SK-N-SH (cell line): ENCODE measurements around the gene C14orf132. TPM values are rescaled to one million over a fixed set of nuclear protein-coding genes. Genes with fewer than 3 reads are reported as not detected.

Experiments used
- CTCF ChIA-PET: fragments of 300-600, 350-600 bp; formaldehyde crosslinking; extraction: SDS; loops from one replicate; lab custom pipeline; 2021; lab: Yijun Ruan, JAX
- POLR2A ChIA-PET: fragments of 350-600 bp; sonication (Branson Sonifier 250); formaldehyde crosslinking; extraction: SDS; loops from one replicate; lab custom pipeline; 2020; ENCODE audit warnings: antibody characterized with exemption, inconsistent platforms; lab: Yijun Ruan, JAX
- DNase-seq: peaks from one replicate; pipeline ENCODE4 v3.0.0; 2012
- H2AFZ ChIP-seq: fragments of 200-600 bp; sonication (generic); 2 replicates; pipeline ENCODE4 v1.8.1; 2016; ENCODE audit warnings: antibody characterized with exemption, mild to moderate bottlenecking, low read depth
- H3F3A ChIP-seq: fragments of 200-600 bp; sonication (generic); replicated peaks from 2 replicates; pipeline ENCODE3; 2016; ENCODE audit warnings: antibody characterized with exemption, mild to moderate bottlenecking; ENCODE audit not compliant: insufficient read depth
- H3K27ac ChIP-seq, 2 experiments: fragments of 200-500 bp in 1 of 2; fragments of 200-600 bp in 1 of 2; sonication (Bioruptor generic) in 1 of 2; sonication (generic), shearing (Covaris generic) in 1 of 2; 2 replicates each; pipeline versions ENCODE4 v1.5.1 to v1.6.1; 2014 to 2016; ENCODE audit warnings: low read depth in 2 of 2, inconsistent platforms in 1 of 2, low read length in 1 of 2, mild to moderate bottlenecking in 1 of 2, mixed read lengths in 1 of 2
- H3K27me3 ChIP-seq: fragments of 200-600 bp; sonication (generic), shearing (Covaris generic); 2 replicates; pipeline ENCODE4 v1.6.1; 2016; ENCODE audit warnings: mixed run types; ENCODE audit not compliant: insufficient read depth
- H3K36me3 ChIP-seq, 2 experiments: fragments of 200-500 bp in 1 of 2; fragments of 200-600 bp in 1 of 2; sonication (Bioruptor generic) in 1 of 2; sonication (generic) in 1 of 2; replicated peaks in 1 of 2; 2 replicates each; pipeline versions ENCODE3 to v1.5.1; 2014 to 2016; ENCODE audit warnings: low read length in 1 of 2, mild to moderate bottlenecking in 1 of 2; ENCODE audit not compliant: insufficient read depth in 2 of 2, control insufficient read depth in 1 of 2
- H3K4me1 ChIP-seq, 2 experiments: fragments of 200-500 bp in 1 of 2; fragments of 200-600 bp in 1 of 2; sonication (Bioruptor generic) in 1 of 2; sonication (generic), shearing (Covaris generic) in 1 of 2; 2 replicates each; pipeline versions ENCODE4 v1.5.1 to v1.6.1; 2014 to 2016; ENCODE audit warnings: low read depth in 1 of 2, low read length in 1 of 2, mixed run types in 1 of 2; ENCODE audit not compliant: insufficient read depth in 2 of 2, control insufficient read depth in 1 of 2
- H3K4me2 ChIP-seq: fragments of 200-600 bp; sonication (generic), shearing (Covaris generic); 2 replicates; pipeline ENCODE4 v1.6.1; 2017; ENCODE audit warnings: mixed run types
- H3K4me3 ChIP-seq, 2 experiments: fragments of 200-500 bp in 1 of 2; fragments of 200-600 bp in 1 of 2; sonication (Bioruptor generic) in 1 of 2; sonication (generic), shearing (Covaris generic) in 1 of 2; 2 replicates each; pipeline versions ENCODE4 v1.5.1 to v1.8.1; 2014 to 2016; ENCODE audit warnings: low read depth in 2 of 2, inconsistent platforms in 1 of 2, low read length in 1 of 2, mild to moderate bottlenecking in 1 of 2, mixed read lengths in 1 of 2, moderate library complexity in 1 of 2
- H3K79me2 ChIP-seq: fragments of 200-600 bp; sonication (generic); 2 replicates; pipeline ENCODE4 v1.8.1; 2017; ENCODE audit warnings: mild to moderate bottlenecking; ENCODE audit not compliant: insufficient read depth
- H3K9ac ChIP-seq: fragments of 200-600 bp; sonication (generic); 2 replicates; pipeline ENCODE4 v1.6.1; 2017; ENCODE audit warnings: mixed run types
- H3K9me2 ChIP-seq: fragments of 200-600 bp; sonication (generic); 2 replicates; pipeline ENCODE4 v1.6.1; 2017; ENCODE audit warnings: mixed run types
- H3K9me3 ChIP-seq: fragments of 200-600 bp; sonication (generic); 2 replicates; pipeline ENCODE4 v1.6.1; 2017; ENCODE audit warnings: mixed run types, mild to moderate bottlenecking, moderate library complexity
- H4K20me1 ChIP-seq: fragments of 200-600 bp; sonication (generic); 2 replicates; pipeline ENCODE4 v1.6.1; 2017; ENCODE audit warnings: mild to moderate bottlenecking, mixed run types; ENCODE audit not compliant: insufficient read depth
- EP300 ChIP-seq, 2 experiments: IDR thresholded peaks; 2 replicates each; pipeline versions ENCODE4 v1.4.0 to v1.6.1; 2012; ENCODE audit warnings: borderline replicate concordance in 1 of 2, low read depth in 1 of 2, low read length in 1 of 2
- FOSL2 ChIP-seq: IDR thresholded peaks from 2 replicates; pipeline ENCODE4 v1.4.0; 2012; ENCODE audit warnings: low read depth, mild to moderate bottlenecking, moderate library complexity, borderline replicate concordance
- FOXJ3 ChIP-seq: sonication (generic); formaldehyde crosslinking; IDR thresholded peaks from 2 replicates; pipeline ENCODE4 v1.5.1; 2020; ENCODE audit warnings: mild to moderate bottlenecking, missing genetic modification reagents
- GABPA ChIP-seq: IDR thresholded peaks from 2 replicates; pipeline ENCODE4 v1.4.0; 2012; ENCODE audit warnings: low read depth, mild to moderate bottlenecking
- IRF3 ChIP-seq: fragments of 150-350 bp; IDR thresholded peaks from 2 replicates; pipeline ENCODE4 v1.6.1; 2016; ENCODE audit warnings: mild to moderate bottlenecking, low read depth, low read length
- JUND ChIP-seq: IDR thresholded peaks from 2 replicates; pipeline ENCODE4 v1.4.0; 2012
- MEF2A ChIP-seq: IDR thresholded peaks from 2 replicates; pipeline ENCODE4 v1.4.0; 2012; ENCODE audit warnings: low read depth, borderline replicate concordance
- MXI1 ChIP-seq: IDR thresholded peaks from 2 replicates; pipeline ENCODE4 v1.6.1; 2012; ENCODE audit warnings: mild to moderate bottlenecking, low read depth, low read length, improper control_type of control experiment
- NFIC ChIP-seq: IDR thresholded peaks from 2 replicates; pipeline ENCODE4 v1.4.0; 2012; ENCODE audit warnings: borderline replicate concordance
- NRF1 ChIP-seq: IDR thresholded peaks from 2 replicates; pipeline ENCODE4 v1.6.1; 2012; ENCODE audit warnings: low read depth, mild to moderate bottlenecking, low read length
- PBX3 ChIP-seq: IDR thresholded peaks from 2 replicates; pipeline ENCODE4; 2012
- RAD21 ChIP-seq: IDR thresholded peaks from 2 replicates; pipeline ENCODE4 v1.6.1; 2012; ENCODE audit warnings: mild to moderate bottlenecking, low read length
- REST ChIP-seq: IDR thresholded peaks from 2 replicates; pipeline ENCODE4 v1.6.1; 2012; ENCODE audit warnings: mild to moderate bottlenecking, low read depth, low read length, moderate library complexity
- RFX5 ChIP-seq: IDR thresholded peaks from 2 replicates; pipeline ENCODE4 v1.6.1; 2012; ENCODE audit warnings: mild to moderate bottlenecking, improper control_type of control experiment, low read length
- SIN3A ChIP-seq: IDR thresholded peaks from 2 replicates; pipeline ENCODE4 v1.6.1; 2012; ENCODE audit warnings: low read depth, mild to moderate bottlenecking, low read length, moderate library complexity, borderline replicate concordance
- SMC3 ChIP-seq: IDR thresholded peaks from 2 replicates; pipeline ENCODE4 v1.6.1; 2012; ENCODE audit warnings: low read depth, low read length, improper control_type of control experiment
- TAF1 ChIP-seq: IDR thresholded peaks from 2 replicates; pipeline ENCODE4 v1.6.1; 2012; ENCODE audit warnings: low read depth, mild to moderate bottlenecking, low read length, moderate library complexity, borderline replicate concordance
- TCF12 ChIP-seq: IDR thresholded peaks from 2 replicates; pipeline ENCODE4 v1.4.0; 2012
- TEAD4 ChIP-seq: IDR thresholded peaks from 2 replicates; pipeline ENCODE4 v1.4.0; 2012; ENCODE audit warnings: mild to moderate bottlenecking, borderline replicate concordance; ENCODE audit not compliant: insufficient read depth
- USF1 ChIP-seq: IDR thresholded peaks from 2 replicates; pipeline ENCODE4 v1.4.0; 2012; ENCODE audit warnings: low read depth, borderline replicate concordance
- USF2 ChIP-seq: fragments of 150-350 bp; IDR thresholded peaks from 2 replicates; pipeline ENCODE4 v1.6.1; 2017; ENCODE audit warnings: antibody characterized with exemption, low read length, low read depth, borderline replicate concordance
- ZBTB33 ChIP-seq: IDR thresholded peaks from 2 replicates; pipeline ENCODE4 v1.4.0; 2012; ENCODE audit warnings: low read depth, borderline replicate concordance
- WGBS: methylation state at CpG from one replicate; pipeline ENCODE4 v1.1.6; 2017; ENCODE audit warnings: low lambda C conversion rate; 5-methylcytosine and 5-hydroxymethylcytosine counted together
- polyA plus RNA-seq, 3 experiments: library from polyadenylated mRNA; depleted of rRNA; stranded (reverse); fragments of >200 nt; gene quantifications; 2 replicates each; pipeline ENCODE4 v1.2.3, GENCODE V29; 2012

The C14orf132 gene
- polyA plus RNA-seq, 1 of the 3 experiments (the other 2 are of a cell fraction): 5.5 TPM

GRCh38 chr14:96053600-96054381, 14.6 kb downstream of the C14orf132 start:
- H3K4me2 ChIP-seq: peak overlapping the region; percentile 26
- peak overlapping the region; percentile 53 for H3K9ac ChIP-seq
- no peaks in the 10 kb centered on the region for H3K9me2 ChIP-seq
- no peaks in the 10 kb centered on the region for H3K9me3 ChIP-seq
- ChIA-PET POLR2A (no interaction called here), CTCF (interaction anchor here (0.6 to 4.5 kb wide), 7 partner anchors 17 to 221 kb away, joined by 3 to 34 read pairs (median 5); no protein-coding TSS in a partner anchor)
- H3F3A ChIP-seq: no peaks in the 10 kb centered on the region
- H4K20me1 ChIP-seq: no peaks in the 10 kb centered on the region; the same call in 1 of the 2 replicates
- H3K4me3 ChIP-seq: no peak overlapping the region
- no peak overlapping the region for H2AFZ ChIP-seq
- 43% methylated on average over 7 of the region's 13 CpGs for WGBS
- H3K27ac ChIP-seq: peak overlapping the region; percentile 72 to 84
- peaks cover 10 to 90% of the 10 kb centered on the region in 2 experiments; a peak in 3 of 4 replicates for H3K4me1 ChIP-seq
- peak; percentile 47 for DNase-seq
- H3K36me3 ChIP-seq: no peaks in the 10 kb centered on the region
- peaks cover 10% of the 10 kb centered on the region; the same call in 1 of the 2 replicates for H3K79me2 ChIP-seq
- TF ChIP-seq TAF1 (no peak), IRF3 (no peak), SMC3 (no peak), MEF2A (peak; percentile 88; the same call in 1 of the 2 replicates), USF1 (peak; percentile 31; the same call in 1 of the 2 replicates), RFX5 (no peak), ZBTB33 (no peak), EP300 (IDR thresholded peaks at IDR 0.05; ENCODE audit: borderline replicate concordance in 1 of 2, low read depth in 1 of 2, low read length in 1 of 2) (no peak), REST (peak; percentile 49; the same call in 1 of the 2 replicates), TCF12 (peak; percentile 63), NFIC (peak; percentile 66), JUND (peak; percentile 73), NRF1 (no peak), FOXJ3 (CRISPR knock-in tag) (peak; percentile 61; the same call in 1 of the 2 replicates), MXI1 (peak; percentile 67; the same call in 1 of the 2 replicates), PBX3 (no peak), SIN3A (no peak), GABPA (no peak), TEAD4 (no peak), RAD21 (no peak), FOSL2 (peak; percentile 90; the same call in 1 of the 2 replicates), USF2 (no peak)
- TF ChIP-seq, all 33 proteins: peak for 9
- no peaks in the 10 kb centered on the region for H3K27me3 ChIP-seq
